ENCODE results near the gene ERBB4.
"Not testable (repeated sequence)": the region's sequence is repeated elsewhere in the genome, so short reads cannot be mapped to it uniquely, and the experiment has no call there.

ERBB4 gene

DNA sequence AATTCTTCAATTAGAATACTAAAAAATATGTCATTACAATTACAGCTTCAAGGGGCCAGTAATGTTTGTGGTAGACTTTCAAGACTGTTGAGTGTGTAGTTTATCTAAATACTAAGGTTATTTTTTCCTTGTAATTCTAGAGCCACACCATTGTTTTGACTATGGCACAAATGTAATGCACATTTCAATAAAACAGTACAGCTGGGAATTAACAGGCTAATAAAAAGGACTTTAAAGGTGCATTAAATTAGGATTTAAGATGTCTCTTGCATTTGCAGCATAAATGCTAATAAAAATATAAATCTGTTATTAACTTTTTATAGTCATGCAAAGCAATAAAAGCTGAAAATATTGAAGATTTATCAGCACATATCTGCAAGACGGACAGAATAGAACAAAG lies 344.8 kb downstream of the ERBB4 start:
- no peak for DNase-seq

DNA sequence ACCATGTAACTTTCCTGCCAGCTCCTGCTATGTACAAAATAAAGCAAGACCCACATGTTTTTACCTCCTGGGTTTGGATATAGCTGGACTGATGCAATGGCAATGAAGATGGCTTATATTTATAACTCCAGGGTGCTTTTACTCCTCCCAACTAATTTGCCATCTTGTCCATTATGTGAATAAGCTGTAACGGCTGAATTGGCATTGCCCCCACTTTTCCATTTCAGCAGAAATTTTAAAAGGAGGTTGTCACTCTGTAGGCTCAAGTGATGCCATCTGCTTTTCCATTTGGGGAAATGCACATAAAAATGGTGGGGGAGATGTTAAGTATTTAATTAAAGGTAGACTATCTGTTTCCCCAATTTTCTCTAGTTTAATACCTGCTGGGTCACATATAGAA lies 345.5 kb downstream of the ERBB4 start:
- DNase-seq, result no peak

DNA sequence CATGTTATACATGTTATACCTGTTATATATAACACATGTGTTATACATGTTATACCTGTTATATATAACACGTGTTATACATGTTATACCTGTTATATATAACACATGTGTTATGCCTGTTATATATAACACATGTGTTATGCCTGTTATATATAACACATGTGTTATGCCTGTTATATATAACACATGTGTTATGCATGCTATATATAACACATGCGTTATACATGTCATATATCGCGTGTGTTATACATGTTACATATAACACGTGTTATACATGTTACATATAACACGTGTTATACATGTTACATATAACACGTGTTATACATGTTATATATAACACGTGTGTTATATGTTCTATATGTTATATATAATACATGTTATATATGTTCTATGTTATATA lies 347.2 kb downstream of the ERBB4 start:
- DNase-seq, result not testable (repeated sequence)

DNA sequence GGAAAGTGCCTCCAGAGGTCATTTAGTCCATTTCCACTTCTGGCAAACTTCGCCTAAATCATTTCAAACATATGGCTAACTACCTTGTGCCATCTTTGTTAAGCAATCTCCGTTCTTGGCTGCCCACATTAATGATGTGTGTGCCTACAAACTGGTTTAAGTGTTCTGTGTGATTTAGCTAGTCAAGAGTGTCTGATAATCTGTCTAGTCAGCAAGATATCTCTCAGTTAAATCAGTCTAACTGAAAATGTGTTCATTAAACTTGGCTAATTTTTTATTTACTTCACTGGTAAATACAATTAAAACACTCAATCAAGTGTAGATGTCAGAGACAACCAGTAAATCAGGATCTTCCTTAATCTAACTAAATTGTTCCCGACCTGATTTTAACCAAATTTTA lies 352.4 kb downstream of the ERBB4 start:
- DNase-seq, result no peak

DNA sequence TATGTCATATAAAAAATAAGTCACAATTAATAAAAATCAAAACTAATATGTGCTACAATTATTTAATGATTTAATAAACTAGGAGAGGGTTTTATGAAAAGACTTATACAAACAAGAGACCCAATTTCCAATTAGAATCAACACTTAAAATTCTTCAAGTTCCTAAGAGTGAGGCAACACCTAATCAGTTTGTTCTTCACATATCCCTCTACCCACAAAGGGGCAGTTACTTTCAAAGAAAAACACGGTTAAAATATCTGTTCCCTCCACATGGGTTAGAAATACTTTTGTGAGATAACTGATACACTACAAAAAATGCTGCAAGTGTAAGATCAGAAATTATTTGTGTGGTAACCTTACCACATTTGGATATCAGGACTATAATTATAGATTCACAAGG lies 357.0 kb downstream of the ERBB4 start:
- DNase-seq, result no peak

DNA sequence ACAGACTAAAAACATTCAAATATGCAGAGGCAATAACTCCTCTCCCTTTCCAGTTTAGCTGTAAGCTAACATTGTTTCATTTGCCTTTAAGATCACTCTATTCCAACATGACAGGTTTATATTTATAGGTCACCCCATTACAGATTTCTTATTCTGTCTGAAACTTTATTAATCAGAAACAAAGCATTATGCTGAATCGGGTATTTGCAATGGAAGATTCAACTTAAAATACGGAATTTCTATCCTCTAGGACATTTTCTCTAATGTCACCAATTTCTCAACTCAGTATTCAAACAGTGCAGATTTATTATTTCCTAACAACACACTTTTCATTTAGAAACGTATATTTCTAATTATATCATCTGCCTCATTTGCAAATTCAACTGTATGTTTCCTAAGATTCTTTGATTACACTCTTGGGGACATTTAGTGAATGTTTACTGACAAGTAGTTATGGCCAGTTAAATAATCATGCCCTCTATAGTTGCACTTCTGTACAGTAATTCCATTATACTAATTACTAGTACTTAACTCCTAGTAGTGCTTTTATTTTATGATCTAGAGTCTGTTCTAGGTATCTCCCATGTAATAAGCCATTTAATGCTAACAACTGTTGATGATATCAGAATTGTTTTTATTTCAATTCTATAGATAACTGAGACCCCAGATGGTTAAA lies 358.1 kb downstream of the ERBB4 start:
- no peak for DNase-seq

DNA sequence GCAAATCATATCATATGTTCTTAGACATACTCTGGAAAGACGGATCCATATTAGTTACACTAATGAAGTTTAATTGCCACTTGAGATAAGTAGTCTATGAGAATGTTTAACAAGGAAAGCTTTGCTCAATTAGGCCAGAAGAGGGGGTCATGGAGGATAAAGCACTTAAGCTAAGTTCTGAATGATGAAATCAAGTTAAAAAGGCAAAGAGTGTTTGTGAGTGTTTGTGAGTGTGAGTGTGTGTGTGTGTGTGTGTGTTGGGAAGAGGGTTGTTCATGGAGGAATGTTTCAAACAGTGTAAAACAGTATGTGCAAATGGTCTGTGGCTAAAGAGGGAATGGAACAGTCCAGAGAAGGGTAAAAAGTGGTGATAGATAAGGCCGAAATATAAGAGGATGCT lies 360.9 kb downstream of the ERBB4 start:
- DNase-seq, result no peak

DNA sequence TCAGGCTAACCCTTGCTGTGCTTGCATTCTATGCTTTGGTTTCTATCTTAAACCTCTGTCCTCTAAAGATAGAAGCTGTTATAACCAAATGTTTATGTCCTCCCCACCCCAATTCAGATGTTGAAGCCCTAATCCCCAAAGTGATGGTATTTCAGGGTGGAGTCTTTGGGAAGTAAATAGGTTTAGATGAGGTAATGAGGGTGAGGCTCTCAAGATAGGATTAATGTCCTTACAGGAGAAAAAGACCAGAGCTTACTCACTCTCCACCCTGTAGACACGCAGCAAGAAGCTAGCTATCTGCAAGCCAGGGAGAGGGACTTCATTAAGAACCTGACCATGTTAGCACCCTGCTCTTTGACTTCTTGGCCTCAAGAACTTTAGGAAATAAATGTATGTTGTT lies 362.5 kb downstream of the ERBB4 start:
- no peak for DNase-seq

DNA sequence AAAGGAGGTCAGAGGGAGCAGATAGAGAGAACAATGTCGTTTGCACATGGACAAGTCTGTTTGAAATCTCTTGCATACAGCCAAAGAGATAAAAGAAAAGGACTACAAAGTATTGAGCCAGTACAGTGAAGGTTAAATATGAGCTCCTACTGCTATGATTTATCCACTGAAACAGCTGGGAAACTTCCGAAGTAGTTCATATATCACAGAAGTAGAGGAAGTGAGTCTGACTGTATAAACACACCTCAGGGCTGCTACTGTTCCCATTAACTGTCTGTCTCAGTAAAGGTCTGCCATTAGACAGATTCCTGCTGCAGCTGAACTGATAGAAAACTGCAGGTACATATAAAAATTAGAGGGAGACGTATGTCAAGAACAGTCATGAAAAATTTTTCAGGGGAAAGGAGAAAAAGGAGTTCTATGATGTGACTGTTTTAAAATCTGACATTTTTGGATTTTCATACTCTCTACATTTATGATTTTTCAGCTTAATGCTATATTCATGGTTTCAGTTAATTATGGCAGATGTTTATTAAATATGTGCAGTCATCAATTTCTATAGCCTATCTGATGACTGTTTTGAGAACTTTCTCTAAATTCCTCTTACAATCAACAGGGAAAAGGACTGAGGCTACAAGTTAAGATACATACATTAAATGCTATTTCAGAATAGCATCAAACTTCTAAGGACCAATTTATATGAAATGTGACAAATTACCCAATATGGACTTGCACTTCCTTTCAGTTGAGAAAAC lies 364.7 kb downstream of the ERBB4 start:
- DNase-seq, result no peak

DNA sequence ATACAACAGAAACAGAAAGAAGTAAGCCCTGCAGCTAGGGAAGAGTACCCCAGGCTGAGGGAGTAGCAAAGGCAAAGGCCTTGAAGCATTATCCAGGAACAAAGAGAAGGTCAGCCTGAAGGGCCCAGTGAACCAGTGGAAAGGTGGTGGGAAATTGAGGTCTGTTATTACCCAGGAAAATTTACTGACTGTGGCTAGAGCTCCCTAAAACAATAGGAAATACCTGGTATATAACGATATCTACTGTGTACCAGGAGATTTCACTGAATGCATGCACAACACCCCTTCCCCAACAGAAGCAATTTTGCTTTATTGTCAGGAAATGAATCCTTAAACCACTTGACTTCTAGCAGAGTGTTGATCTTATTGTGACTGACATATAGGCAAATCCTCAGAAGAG lies 365.3 kb downstream of the ERBB4 start:
- no peak for DNase-seq

DNA sequence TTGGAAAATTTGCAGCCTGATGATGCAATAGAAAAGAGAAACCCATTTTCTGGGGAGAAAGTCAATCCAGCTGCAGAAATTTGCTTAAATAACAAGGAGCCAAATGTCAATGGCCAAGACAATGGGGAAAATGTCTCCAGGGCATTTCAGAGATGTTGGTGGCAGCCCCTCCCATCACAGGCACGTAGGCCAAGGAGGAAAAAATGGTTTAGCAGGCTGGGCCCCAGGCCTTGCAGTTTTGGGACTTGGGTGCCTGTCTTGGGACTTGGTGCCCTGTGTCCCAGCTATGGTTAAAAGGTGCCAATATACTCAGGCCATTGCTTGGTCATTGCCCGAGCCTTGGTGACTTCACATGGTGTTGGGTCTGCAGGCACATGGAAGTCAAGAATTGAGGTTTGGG lies 368.2 kb downstream of the ERBB4 start:
- DNase-seq, result no peak

DNA sequence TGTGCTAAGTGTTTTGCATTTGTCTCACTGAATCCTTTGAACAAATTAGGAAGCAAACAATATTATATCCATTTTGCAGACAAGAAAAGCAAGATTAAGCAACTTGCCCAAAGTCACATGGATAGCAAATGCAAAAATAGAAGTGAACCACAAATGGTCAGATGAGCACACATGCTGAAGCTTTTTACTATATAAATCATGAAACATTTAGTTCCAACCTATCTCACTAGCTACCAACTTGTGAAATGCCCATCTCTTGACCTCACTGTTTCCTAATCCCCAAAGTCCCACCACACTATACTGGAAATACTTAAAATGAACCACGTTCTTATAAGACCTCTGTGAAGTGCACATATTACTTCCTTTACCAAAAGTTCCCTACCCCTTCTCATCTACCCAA lies 380.5 kb downstream of the ERBB4 start:
- no peak for DNase-seq

DNA sequence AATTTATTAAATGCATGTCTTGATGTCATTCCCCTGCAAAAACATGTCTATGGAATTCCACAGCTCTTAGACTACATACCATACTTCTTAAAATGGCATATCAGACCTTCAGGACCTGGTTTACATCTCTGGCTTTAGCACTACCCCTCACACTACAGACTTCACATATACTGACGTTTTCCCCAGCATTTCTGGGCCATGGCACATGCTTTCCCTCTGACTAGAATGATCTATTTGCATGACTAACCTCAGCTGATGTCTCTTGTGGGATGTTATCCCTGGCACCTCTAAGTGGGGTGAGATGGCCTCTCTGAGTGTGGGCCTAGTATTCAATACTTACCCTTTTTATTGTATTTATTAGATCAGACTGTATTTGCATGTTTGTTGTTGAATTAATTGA lies 381.6 kb downstream of the ERBB4 start:
- peak; percentile 58 for DNase-seq

DNA sequence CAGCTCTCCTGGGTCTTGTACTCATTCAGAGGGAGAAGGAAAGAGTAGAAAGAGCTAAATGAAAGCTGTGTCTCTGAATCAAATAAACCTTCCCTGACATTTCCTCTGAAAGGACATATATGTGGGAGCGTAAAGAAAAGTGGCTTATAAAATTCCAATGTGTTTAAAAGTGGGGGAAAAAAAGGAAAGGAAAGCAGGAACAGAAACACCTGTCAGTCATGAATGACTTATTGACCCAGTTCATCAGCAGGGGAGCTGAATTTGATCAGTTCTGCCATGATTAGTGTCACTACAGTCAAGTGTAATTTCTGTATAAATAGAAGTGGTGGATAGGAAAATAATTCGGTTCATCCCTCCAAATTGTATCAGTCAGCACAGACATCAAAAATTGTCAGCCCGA lies 382.5 kb downstream of the ERBB4 start:
- DNase-seq, result no peak

DNA sequence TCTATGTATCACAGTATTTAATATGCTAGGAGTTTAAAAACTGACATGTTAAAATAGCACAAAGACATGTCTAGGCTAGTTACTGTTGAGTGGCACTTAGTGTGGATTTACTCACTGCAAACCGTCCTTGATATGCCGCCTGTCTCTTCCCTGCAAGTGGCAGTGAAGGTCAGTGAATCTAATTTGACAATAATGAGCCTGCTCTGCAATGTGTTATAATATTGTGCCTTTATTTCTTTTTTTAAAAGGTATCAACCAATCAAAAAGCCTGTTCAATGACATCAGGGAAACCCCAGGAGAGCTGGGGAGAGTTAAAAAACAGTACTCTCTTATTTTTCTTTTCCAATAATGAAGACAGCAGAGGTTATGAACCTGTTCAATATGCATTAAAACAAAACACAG lies 384.1 kb downstream of the ERBB4 start:
- DNase-seq, result no peak

DNA sequence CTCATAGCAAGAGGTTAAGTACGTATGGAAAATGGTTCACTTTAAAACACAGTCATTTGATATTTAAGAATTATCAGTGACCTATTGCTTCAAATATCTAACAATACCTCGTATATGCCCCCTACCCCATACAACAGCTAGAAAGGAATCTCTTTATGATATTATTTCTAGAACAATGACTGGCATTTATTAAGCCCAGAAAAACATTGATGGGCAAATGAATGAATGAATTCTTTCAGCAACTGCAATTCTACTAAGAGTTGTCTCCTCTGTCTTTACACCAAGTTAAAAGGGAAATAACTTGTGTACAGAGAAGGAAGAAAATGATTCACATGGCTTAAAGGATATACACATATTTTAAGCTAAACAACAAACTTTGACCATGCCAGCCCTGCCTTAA lies 384.7 kb downstream of the ERBB4 start:
- DNase-seq, result no peak

DNA sequence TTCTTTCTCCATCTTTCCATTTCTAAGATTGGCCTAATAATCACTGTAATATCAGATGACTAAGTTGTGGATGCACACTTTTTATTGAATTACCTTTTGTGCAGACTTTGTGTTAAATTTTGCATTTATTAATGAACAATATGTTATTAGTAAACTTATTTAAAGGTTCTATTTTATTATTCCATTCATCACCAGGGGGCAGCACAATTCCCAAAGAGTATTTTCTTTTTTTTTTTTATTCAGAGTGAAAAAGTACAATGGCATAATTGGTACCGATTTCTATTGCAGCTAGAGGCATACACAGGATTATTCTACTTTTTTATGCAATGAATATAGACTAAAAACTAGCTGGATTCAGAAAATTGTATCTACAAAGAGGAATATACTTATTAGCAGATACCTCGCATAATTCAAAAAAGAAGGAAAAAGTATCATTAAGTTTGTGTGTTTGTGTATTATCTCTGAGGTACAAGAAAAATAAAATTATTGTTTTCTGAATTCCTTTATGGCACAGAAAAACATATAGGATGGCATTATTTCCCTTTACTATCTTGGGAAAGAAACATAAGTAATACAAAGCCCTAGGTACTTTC lies 390.6 kb downstream of the ERBB4 start:
- DNase-seq, result no peak

DNA sequence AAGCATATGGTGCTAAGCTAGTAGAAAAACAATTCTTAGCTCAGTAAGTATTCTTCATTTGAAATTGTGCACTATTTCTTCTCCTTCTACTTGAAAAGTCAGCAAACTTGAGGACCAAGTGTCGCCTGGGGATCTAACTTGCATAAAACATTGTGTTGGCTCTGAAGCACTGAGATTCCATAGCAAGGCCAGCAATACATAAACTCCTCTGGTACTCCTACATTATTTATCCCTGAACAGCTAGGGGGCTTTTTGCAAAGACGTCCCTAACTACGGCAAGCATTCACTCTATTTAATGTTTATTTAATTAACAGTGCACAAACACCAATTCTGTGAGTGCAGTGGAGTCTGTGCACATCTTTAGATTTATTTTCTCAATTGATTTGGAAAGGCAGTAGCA lies 392.2 kb downstream of the ERBB4 start:
- no peak for DNase-seq

DNA sequence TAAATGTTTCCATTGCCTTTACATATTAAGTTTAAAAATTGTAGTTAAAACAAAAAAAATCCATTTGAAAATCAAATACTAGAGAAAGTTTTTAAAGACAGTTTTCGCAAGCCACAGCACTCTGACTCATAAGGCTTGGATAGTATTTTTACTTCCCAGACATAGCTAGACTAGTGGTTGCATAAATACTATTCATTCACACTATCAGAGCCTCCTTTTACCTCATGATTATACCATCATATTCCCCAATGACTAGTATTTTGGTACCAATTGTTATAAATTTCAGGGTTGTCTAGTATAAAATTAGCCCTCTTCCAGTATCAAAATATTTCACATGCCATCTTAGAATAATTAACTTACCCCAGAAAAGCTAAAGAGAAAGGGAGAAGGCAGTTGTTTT lies 393.5 kb downstream of the ERBB4 start:
- DNase-seq, result no peak

DNA sequence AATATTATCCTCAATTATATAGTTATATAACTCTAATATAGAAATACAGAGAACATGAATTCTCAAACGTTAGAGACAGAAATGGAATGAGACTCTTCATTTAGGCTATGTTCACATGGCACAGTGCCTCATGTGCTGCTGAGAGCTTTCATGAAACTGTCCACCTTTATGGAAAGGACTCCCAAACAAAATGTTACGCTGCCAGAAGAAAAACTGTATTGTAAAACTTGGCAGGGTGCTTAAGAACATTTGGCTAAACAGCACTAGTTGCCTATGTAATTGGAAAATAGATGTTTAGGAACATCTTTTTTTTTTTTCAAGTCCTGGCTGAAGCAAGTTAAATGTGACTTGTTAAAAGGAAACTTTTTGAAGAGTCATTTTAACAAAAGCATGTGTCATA lies 396.0 kb downstream of the ERBB4 start:
- DNase-seq, result no peak

DNA sequence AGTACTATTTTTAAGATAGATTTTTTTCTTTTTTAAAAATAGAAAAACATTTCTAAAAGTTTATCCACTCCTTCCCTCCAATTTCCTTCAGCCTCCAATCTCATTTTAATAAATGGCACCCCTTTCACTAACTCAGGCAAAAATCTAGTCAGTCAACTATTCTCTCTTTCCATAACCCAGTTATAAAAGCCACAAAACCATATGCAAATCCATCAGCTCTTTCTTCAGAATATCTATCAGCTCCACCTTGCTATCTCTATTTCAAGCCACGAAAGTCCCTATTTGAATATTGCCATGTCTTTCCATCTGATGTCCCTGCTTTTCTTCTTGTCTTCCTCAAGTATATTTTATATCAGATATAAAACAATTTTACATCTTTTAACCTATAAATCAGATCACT lies 397.1 kb downstream of the ERBB4 start:
- no peak for DNase-seq

DNA sequence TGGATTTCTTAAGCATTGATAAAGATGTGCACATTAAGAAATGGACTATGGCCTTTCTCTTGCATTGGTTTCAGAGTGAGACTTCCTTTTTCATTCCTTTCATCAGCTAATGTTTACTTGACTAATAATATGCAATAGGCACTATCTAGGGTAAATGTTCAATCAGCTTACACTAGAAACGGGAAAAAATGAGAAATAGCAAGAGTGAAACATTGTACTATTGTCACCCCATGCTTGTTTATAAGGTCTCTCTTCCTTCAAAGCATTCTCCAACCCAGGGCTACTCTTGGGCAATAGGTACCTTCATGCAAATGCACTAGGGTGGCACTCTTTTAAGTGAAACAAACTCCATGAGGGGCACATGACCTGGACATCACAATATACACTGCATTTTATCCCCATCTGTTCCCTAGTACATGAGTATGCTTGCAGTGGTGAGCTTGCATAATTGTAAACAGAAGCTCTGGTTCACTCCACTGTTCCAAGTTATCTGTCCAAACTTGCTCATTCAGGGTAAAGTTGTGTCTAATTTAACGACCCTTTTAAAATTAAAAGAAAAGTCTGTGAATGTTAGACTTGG lies 402.3 kb downstream of the ERBB4 start:
- no peak for DNase-seq

DNA sequence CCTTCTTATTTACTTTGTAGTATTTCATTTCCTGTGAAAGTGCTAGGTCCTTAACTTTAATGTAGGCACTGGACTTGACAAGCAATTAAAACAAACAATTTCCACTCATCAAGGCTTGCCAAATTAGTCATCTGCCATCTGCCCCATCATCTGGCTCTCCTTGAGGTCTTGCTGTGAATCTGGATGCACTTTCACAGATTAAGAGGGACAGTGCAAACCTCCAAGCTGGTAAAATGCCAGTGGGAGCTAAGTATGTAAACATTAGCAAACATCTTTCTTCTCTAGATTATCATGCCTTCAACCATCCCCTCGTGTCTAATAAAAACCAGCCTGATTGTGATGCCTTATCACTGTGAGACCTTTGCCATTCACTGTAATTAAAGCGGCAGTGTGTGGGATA lies 402.9 kb downstream of the ERBB4 start:
- DNase-seq, result no peak

DNA sequence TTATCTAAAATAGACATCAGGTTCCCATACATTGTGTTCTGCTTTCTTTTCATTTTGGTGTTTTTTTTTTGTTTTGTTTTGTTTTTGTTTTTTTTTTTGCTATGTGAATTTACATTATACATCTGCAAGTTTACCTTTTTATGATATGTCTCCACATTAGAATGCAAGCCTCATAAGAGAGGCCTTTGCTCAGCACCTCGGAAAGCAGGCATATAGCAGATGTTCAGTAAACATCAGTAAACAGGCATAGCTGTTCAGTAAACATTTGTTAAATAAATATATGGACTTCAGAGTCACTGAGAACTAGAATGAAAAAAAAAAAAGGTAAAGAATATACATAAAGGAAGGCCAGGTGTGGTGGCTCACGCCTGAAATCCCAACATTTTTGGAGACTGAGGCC lies 405.3 kb downstream of the ERBB4 start:
- no peak for DNase-seq

Measured in islet precursor cell (in vitro differentiated cells).